Mucosa of stomach (tissue), 1 donor: ENCODE measurements around the gene TSC2.

Experiments
- H3K27me3 ChIP-seq: one replicate; pipeline ENCODE4 v1.7.0; 2013; ENCODE audit warnings: mild to moderate bottlenecking, low read length; ENCODE audit not compliant: control insufficient read depth, insufficient read depth
- H3K36me3 ChIP-seq: one replicate; pipeline ENCODE4 v1.7.0; 2013; ENCODE audit warnings: low read length; ENCODE audit not compliant: control insufficient read depth, insufficient read depth
- H3K4me1 ChIP-seq: one replicate; pipeline ENCODE4 v1.7.0; 2013; ENCODE audit warnings: mild to moderate bottlenecking, low read length; ENCODE audit not compliant: control insufficient read depth, insufficient read depth
- H3K4me3 ChIP-seq: one replicate; pipeline ENCODE4 v1.7.0; 2013; ENCODE audit warnings: low read length
- H3K9ac ChIP-seq: one replicate; pipeline ENCODE4 v1.7.0; 2013; ENCODE audit warnings: mild to moderate bottlenecking, low read length, moderate library complexity
- H3K9me3 ChIP-seq: one replicate; pipeline ENCODE4 v1.7.0; 2013; ENCODE audit warnings: mild to moderate bottlenecking, low read length, moderate library complexity; ENCODE audit not compliant: control insufficient read depth
- donor health status: Pancreatic carcinoma.

The TSC2 gene

GRCh38 chr16:2072926-2073325 is 25.1 kb downstream of the TSC2 start:
- Histone ChIP-seq H3K4me1 (no peaks in the 10 kb centered on the region), H3K27me3 (no peaks in the 10 kb centered on the region), H3K9ac (no peak overlapping the region), H3K4me3 (no peak overlapping the region), H3K36me3 (peaks cover 17% of the 10 kb centered on the region), H3K9me3 (no peaks in the 10 kb centered on the region)

- H3K9ac ChIP-seq = no peak overlapping the region
- no peaks in the 10 kb centered on the region for H3K4me1 ChIP-seq
- H3K9me3 ChIP-seq = no peaks in the 10 kb centered on the region
- peaks cover 17% of the 10 kb centered on the region for H3K36me3 ChIP-seq
- H3K27me3 ChIP-seq = no peaks in the 10 kb centered on the region
- no peak overlapping the region for H3K4me3 ChIP-seq
Measured at GRCh38 chr16:2074071-2074470, 26.3 kb downstream of the TSC2 start.

GRCh38 chr16:2075631-2076030 is 27.8 kb downstream of the TSC2 start:
- Histone ChIP-seq H3K9ac (no peak overlapping the region), H3K27me3 (no peaks in the 10 kb centered on the region), H3K4me3 (no peak overlapping the region), H3K36me3 (peaks cover 17% of the 10 kb centered on the region), H3K9me3 (no peaks in the 10 kb centered on the region), H3K4me1 (no peaks in the 10 kb centered on the region)

- Histone ChIP-seq H3K9ac (no peak overlapping the region), H3K36me3 (peaks cover 17% of the 10 kb centered on the region), H3K4me3 (no peak overlapping the region), H3K27me3 (no peaks in the 10 kb centered on the region), H3K4me1 (peaks cover under 1% of the 10 kb centered on the region), H3K9me3 (no peaks in the 10 kb centered on the region)
Measured at GRCh38 chr16:2076072-2076865, 28.5 kb downstream of the TSC2 start.

- Histone ChIP-seq H3K27me3 (no peaks in the 10 kb centered on the region), H3K4me3 (no peak overlapping the region), H3K4me1 (peaks cover 6% of the 10 kb centered on the region), H3K9ac (no peak overlapping the region), H3K36me3 (peaks cover 17% of the 10 kb centered on the region), H3K9me3 (no peaks in the 10 kb centered on the region)
Measured at GRCh38 chr16:2077016-2077415, 29.2 kb downstream of the TSC2 start.

GRCh38 chr16:2077696-2078095 is 29.9 kb downstream of the TSC2 start:
- peaks cover 17% of the 10 kb centered on the region for H3K36me3 ChIP-seq
- peaks cover 13% of the 10 kb centered on the region for H3K4me1 ChIP-seq
- H3K4me3 ChIP-seq = no peak overlapping the region
- H3K9ac ChIP-seq = no peak overlapping the region
- H3K27me3 ChIP-seq = no peaks in the 10 kb centered on the region
- no peaks in the 10 kb centered on the region for H3K9me3 ChIP-seq

GRCh38 chr16:2078096-2078495 is 30.3 kb downstream of the TSC2 start:
- Histone ChIP-seq H3K4me1 (peaks cover 15% of the 10 kb centered on the region), H3K27me3 (no peaks in the 10 kb centered on the region), H3K9me3 (no peaks in the 10 kb centered on the region), H3K36me3 (peaks cover 17% of the 10 kb centered on the region), H3K9ac (no peak overlapping the region), H3K4me3 (no peak overlapping the region)

- H3K4me1 ChIP-seq = peaks cover 15% of the 10 kb centered on the region
- peaks cover 19% of the 10 kb centered on the region for H3K36me3 ChIP-seq
- H3K9ac ChIP-seq = no peak overlapping the region
- H3K4me3 ChIP-seq = no peak overlapping the region
- no peaks in the 10 kb centered on the region for H3K27me3 ChIP-seq
- H3K9me3 ChIP-seq = no peaks in the 10 kb centered on the region
Measured at GRCh38 chr16:2078691-2079090, 30.9 kb downstream of the TSC2 start.

GRCh38 chr16:2079311-2079800 is 31.6 kb downstream of the TSC2 start:
- Histone ChIP-seq H3K4me3 (no peak overlapping the region), H3K36me3 (peaks cover 22% of the 10 kb centered on the region), H3K27me3 (no peaks in the 10 kb centered on the region), H3K4me1 (peaks cover 15% of the 10 kb centered on the region), H3K9me3 (no peaks in the 10 kb centered on the region), H3K9ac (no peak overlapping the region)

GRCh38 chr16:2079991-2080390 is 32.2 kb downstream of the TSC2 start:
- Histone ChIP-seq H3K36me3 (peaks cover 22% of the 10 kb centered on the region), H3K9ac (no peak overlapping the region), H3K9me3 (no peaks in the 10 kb centered on the region)

GRCh38 chr16:2081201-2082084 is 33.7 kb downstream of the TSC2 start:
- peaks cover 25% of the 10 kb centered on the region for H3K36me3 ChIP-seq
- no peak overlapping the region for H3K4me3 ChIP-seq
- H3K9ac ChIP-seq = no peak overlapping the region
- H3K9me3 ChIP-seq = no peaks in the 10 kb centered on the region
- no peaks in the 10 kb centered on the region for H3K27me3 ChIP-seq
- H3K4me1 ChIP-seq = peaks cover 15% of the 10 kb centered on the region

More at GRCh38 chr16:2079991-2080390, 32.2 kb downstream of the TSC2 start:
- peaks cover 15% of the 10 kb centered on the region for H3K4me1 ChIP-seq
- no peaks in the 10 kb centered on the region for H3K27me3 ChIP-seq
- H3K4me3 ChIP-seq = no peak overlapping the region
